HepG2 (cell line): Measurements from ENCODE around the gene HIPK4. TPM values are rescaled to one million over a fixed set of nuclear protein-coding genes. Genes with fewer than 3 reads are reported as not detected.

Experiments
- ATAC-seq: fragments of 200-7000 bp; cut with Tn5 transposase; 3 replicates; pipeline ENCODE4 v1.9.1; 2020; ENCODE audit warnings: mild to moderate bottlenecking, moderate library complexity
- BruUV-seq: library from RNA; stranded (reverse); fragments of 400-500 nt; replicated peaks from 2 replicates; lab custom pipeline; 2021; lab: Mats Ljungman, UMichigan
- CTCF ChIA-PET: fragments of 300-600 bp; formaldehyde crosslinking; extraction: SDS; loops from one replicate; lab custom pipeline; 2021; ENCODE audit warnings: low total read pairs, inconsistent platforms, low intra/inter-chr PET ratio; lab: Yijun Ruan, JAX
- POLR2A ChIA-PET: fragments of 350-600 bp; sonication (Branson Sonifier 250); formaldehyde crosslinking; loops from one replicate; lab custom pipeline; 2020; ENCODE audit warnings: antibody characterized with exemption, inconsistent platforms; lab: Yijun Ruan, JAX
- DNase-seq: peaks from one replicate; pipeline ENCODE4 v3.0.0-alpha.2; 2015; ENCODE audit warnings: low spot score
- FAIRE-seq: peaks from 3 replicates; lab custom pipeline; 2011; peaks lifted over from hg19 to GRCh38; lab: Jason Lieb, UNC
- H2AFZ ChIP-seq: one replicate; pipeline ENCODE4 v1.6.1; 2011; ENCODE audit warnings: low read length, inconsistent platforms
- H3K27ac ChIP-seq: fragments of 300-600 bp; 3 replicates; pipeline ENCODE4 v1.8.0; 2011; ENCODE audit warnings: mixed run types, mild to moderate bottlenecking, mixed read lengths, low read length, inconsistent platforms; ENCODE audit not compliant: insufficient read depth; ENCODE audit errors: extremely low read length
- H3K27me3 ChIP-seq, 2 experiments: fragments of 200-600 bp in 1 of 2; 2 replicates in 1 of 2; 3 replicates in 1 of 2; pipeline versions ENCODE4 v1.6.0 to v1.8.0; 2011; ENCODE audit warnings: low read length in 2 of 2, mild to moderate bottlenecking in 2 of 2, moderate library complexity in 2 of 2, inconsistent platforms in 1 of 2; ENCODE audit not compliant: insufficient read depth in 2 of 2, control insufficient read depth in 1 of 2
- H3K36me3 ChIP-seq, 2 experiments: fragments of 200-600 bp in 1 of 2; replicated peaks in 1 of 2; 2 replicates in 1 of 2; 3 replicates in 1 of 2; pipeline versions ENCODE4 v1.5.1 to v1.8.0; 2011; ENCODE audit warnings: low read length in 2 of 2, inconsistent platforms in 1 of 2; ENCODE audit not compliant: insufficient read depth in 2 of 2, control insufficient read depth in 1 of 2
- H3K4me1 ChIP-seq: 2 replicates; pipeline ENCODE4 v1.5.1; 2012; ENCODE audit warnings: low read length, inconsistent platforms; ENCODE audit not compliant: insufficient read depth
- H3K4me2 ChIP-seq: 2 replicates; pipeline ENCODE4 v1.6.0; 2011; ENCODE audit warnings: low read depth, low read length, inconsistent platforms
- H3K4me3 ChIP-seq, 3 experiments: fragments of 200-600 bp in 1 of 3; sonication (generic), shearing (Covaris generic) in 1 of 3; replicated peaks in 1 of 3; 2 replicates each; pipeline ENCODE4 v1.5.1; 2011 to 2016; ENCODE audit warnings: low read length in 3 of 3, inconsistent platforms in 2 of 3, low read depth in 2 of 3, mild to moderate bottlenecking in 2 of 3, control low read depth in 1 of 3, mixed read lengths in 1 of 3; ENCODE audit not compliant: insufficient read depth in 1 of 3
- H3K79me2 ChIP-seq: one replicate; pipeline ENCODE4 v1.6.1; 2011; ENCODE audit warnings: low read length, inconsistent platforms; ENCODE audit not compliant: insufficient read depth
- H3K9ac ChIP-seq: 2 replicates; pipeline ENCODE4 v1.6.0; 2011; ENCODE audit warnings: mild to moderate bottlenecking, low read depth, low read length, inconsistent platforms; ENCODE audit not compliant: insufficient read depth
- H3K9me3 ChIP-seq: 2 replicates; pipeline ENCODE4 v1.5.1; 2012; ENCODE audit warnings: mild to moderate bottlenecking, low read length
- H4K20me1 ChIP-seq: 2 replicates; pipeline ENCODE4 v1.6.0; 2011; ENCODE audit warnings: inconsistent platforms, mild to moderate bottlenecking, low read length, moderate library complexity; ENCODE audit not compliant: insufficient read depth
- CENPX ChIP-seq: sonication (generic); formaldehyde crosslinking; IDR thresholded peaks from 2 replicates; pipeline ENCODE4 v1.9.0; 2021; ENCODE audit warnings: mild to moderate bottlenecking, missing genetic modification reagents, moderate library complexity
- EP300 ChIP-seq, 3 experiments: sonication (generic) in 1 of 3; formaldehyde crosslinking in 1 of 3; IDR thresholded peaks; 2 replicates each; pipeline versions ENCODE4 v1.5.1 to v1.6.1; 2011 to 2020; ENCODE audit warnings: low read depth in 2 of 3, low read length in 2 of 3, borderline replicate concordance in 1 of 3, improper control_type of control experiment in 1 of 3, mild to moderate bottlenecking in 1 of 3, missing genetic modification reagents in 1 of 3, moderate library complexity in 1 of 3
- ETV6 ChIP-seq: sonication (generic); formaldehyde crosslinking; conservative IDR thresholded peaks from 2 replicates; pipeline ENCODE4 v1.4.0; 2020; ENCODE audit warnings: missing genetic modification reagents
- GPN1 ChIP-seq: sonication (generic); formaldehyde crosslinking; IDR thresholded peaks from 2 replicates; pipeline ENCODE4 v1.5.1; 2020; ENCODE audit warnings: missing genetic modification reagents, borderline replicate concordance
- HNRNPUL1 ChIP-seq: fragments of 200-400 bp; formaldehyde crosslinking; IDR thresholded peaks from 2 replicates; pipeline ENCODE4 v1.6.1; 2017; ENCODE audit warnings: low read depth, mild to moderate bottlenecking, low read length, moderate library complexity
- NBN ChIP-seq: fragments of 450-650 bp; conservative IDR thresholded peaks from 2 replicates; pipeline ENCODE4 v1.6.1; 2017
- SMAD1 ChIP-seq: sonication (generic); formaldehyde crosslinking; IDR thresholded peaks from 2 replicates; pipeline ENCODE4 v1.4.0; 2020; ENCODE audit warnings: missing genetic modification reagents, low read depth, mild to moderate bottlenecking, borderline replicate concordance
- SMC3 ChIP-seq: IDR thresholded peaks from 2 replicates; pipeline ENCODE4 v1.6.1; 2011; ENCODE audit warnings: low read length, improper control_type of control experiment
- SNRNP70 ChIP-seq: fragments of 200-400 bp; formaldehyde crosslinking; IDR thresholded peaks from 2 replicates; pipeline ENCODE4 v1.6.1; 2017; ENCODE audit warnings: mild to moderate bottlenecking, low read depth, low read length, moderate library complexity
- ZFP82 ChIP-seq: sonication (generic); formaldehyde crosslinking; IDR thresholded peaks from 2 replicates; pipeline ENCODE4 v1.5.1; 2020; ENCODE audit warnings: mild to moderate bottlenecking, missing genetic modification reagents, borderline replicate concordance
- WGBS: methylation state at CpG from one replicate; pipeline ENCODE4 v1.1.6; 2017; ENCODE audit warnings: low lambda C conversion rate; 5-methylcytosine and 5-hydroxymethylcytosine counted together
- in situ Hi-C: cut with HindIII; loops from 2 replicates; pipeline ENCODE4 v1.10.0; 2017; ENCODE audit warnings: low pct_unique_long_range_greater_than_20kb; ENCODE audit not compliant: extremely low pct_ligation_motif_present
- intact Hi-C: fragments of 100-400 bp; cut with micrococcal nuclease; formaldehyde crosslinking; loops from one replicate; pipeline ENCODE4 v1.10.0; 2022; ENCODE audit not compliant: unreplicated experiment
- polyA plus RNA-seq, 8 experiments: library from polyadenylated mRNA; depleted of rRNA in 3 of 8; stranded (reverse) in 7 of 8; unstranded in 1 of 8; fragments of >200 nt; fragmentation: Illumina TruSeq in 4 of 8; extraction: Trizol in 4 of 8; gene quantifications; 2 replicates each; pipeline versions ENCODE4 v1.2.1 to v1.2.3, GENCODE V29; 2011 to 2016; ENCODE audit warnings: low read depth in 4 of 8, missing spikeins in 1 of 8, mixed read lengths in 1 of 8; ENCODE audit not compliant: insufficient read depth in 1 of 8
- total RNA-seq, 5 experiments: library from RNA; depleted of rRNA; stranded (reverse); fragments of >200 nt; fragmentation: Illumina TruSeq; extraction: Trizol; gene quantifications; 2 replicates each; pipeline ENCODE4 v1.2.3, GENCODE V29; 2016; ENCODE audit warnings: low read depth in 1 of 5
- TF ChIP-seq, protein P1 (sequence below): sonication (generic); formaldehyde crosslinking; IDR thresholded peaks from 2 replicates; pipeline ENCODE4 v1.8.0; 2022; ENCODE audit warnings: missing genetic modification reagents, mild to moderate bottlenecking, moderate library complexity, borderline replicate concordance
- TF ChIP-seq, protein P2 (sequence below): sonication (generic); formaldehyde crosslinking; IDR thresholded peaks from 2 replicates; pipeline ENCODE4 v1.4.0; 2020; ENCODE audit warnings: missing genetic modification reagents
- TF ChIP-seq, protein P3 (sequence below): sonication (generic); formaldehyde crosslinking; IDR thresholded peaks from 2 replicates; pipeline ENCODE4 v1.4.0; 2020; ENCODE audit warnings: missing genetic modification reagents
- TF ChIP-seq, protein P4 (sequence below): IDR thresholded peaks from 2 replicates; pipeline ENCODE4 v1.6.1; 2012; ENCODE audit warnings: low read depth, low read length, improper control_type of control experiment

HIPK4 gene
- total and polyA plus RNA-seq, 2 of the 13 experiments (the other 11 are each of a cell fraction or from before 2014, with no cell fraction given) = 0.03 TPM; not detected in 1

DNA sequence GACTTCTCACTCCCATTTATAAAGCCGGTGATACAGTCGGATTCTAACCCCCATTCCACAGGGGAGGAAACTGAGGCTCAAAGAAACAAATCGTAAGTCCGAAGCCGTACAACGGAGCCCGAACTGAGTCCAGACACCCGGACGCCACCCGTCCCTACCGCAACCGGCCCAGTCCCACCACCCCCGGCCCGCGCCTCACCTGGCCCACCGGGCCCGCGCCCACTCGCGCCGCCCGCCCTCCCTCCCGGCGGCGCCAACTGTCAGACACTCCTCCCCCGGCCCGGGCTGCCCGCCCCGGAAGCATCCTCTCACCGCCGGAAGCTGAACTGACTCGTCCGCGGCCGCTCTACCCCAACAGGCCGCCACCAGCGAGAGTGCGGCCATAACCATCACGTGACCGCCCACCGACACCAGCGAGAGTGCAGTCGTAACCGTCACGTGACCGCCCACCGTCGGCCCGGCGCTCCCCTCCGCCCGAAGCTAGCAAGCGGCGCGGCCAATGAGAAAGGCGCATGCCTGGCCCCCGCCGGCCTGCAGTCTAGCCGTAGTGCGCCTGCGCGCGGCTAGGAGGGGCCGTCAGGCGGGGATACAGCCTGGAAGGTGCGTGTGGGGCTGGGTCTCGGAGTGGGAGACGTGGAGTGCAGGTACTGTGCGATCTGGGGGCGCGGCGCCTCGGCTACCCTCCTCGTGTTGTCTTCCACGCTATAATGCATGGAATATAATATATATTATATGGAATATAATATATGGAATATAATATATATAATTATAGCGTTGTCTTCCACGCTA, 41.7 kb downstream of the HIPK4 start, which contains the start of the genes C19orf47 and PLD3:
TSS of gene C19orf47 (minus strand) at position 273 of the 789 bp plus-strand sequence. CDS start 6,540 bp downstream, outside the sequence.
TSS of gene PLD3 (plus strand) at position 571 of the 789 bp plus-strand sequence. CDS start 17,789 bp downstream, outside the sequence.
- in situ Hi-C loops (no loop called here), intact Hi-C loops (loop anchor here (10.0 kb wide), 1 partner anchor 76 kb away; the partner anchor contains the start of gene SERTAD1)
- Histone ChIP-seq H3K27ac (peak within 1 kb of the TSS; percentile 57), H2AFZ (peak within 1 kb of the TSS; percentile 74), H3K27me3 (no peaks in the 10 kb centered on the region; a peak in 1 of 5 replicates), H3K36me3 (no peaks in the 10 kb centered on the region), H3K4me2 (peak within 1 kb of the TSS; percentile 100), H3K9ac (peak within 1 kb of the TSS; percentile 88), H4K20me1 (no peaks in the 10 kb centered on the region; the same call in 1 of the 2 replicates), H3K9me3 (no peaks in the 10 kb centered on the region), H3K4me3 (peak within 1 kb of the TSS; percentile 80 to 98 (median 92)), H3K79me2 (peaks cover 21% of the 10 kb centered on the region), H3K4me1 (peaks cover 16% of the 10 kb centered on the region)
- POLR2A ChIA-PET = interaction anchor here (0.6 to 1.5 kb wide), 16 partner anchors 9 to 1511 kb away, joined by 3 to 12 read pairs (median 3); partner anchors contain the start of genes BLVRB and SERTAD1
- BruUV-seq = no TSS peak
- ATAC-seq (peak; percentile 99), DNase-seq (peak; percentile 97), FAIRE-seq (peak; percentile 72)
- CTCF ChIA-PET = no interaction called here
- WGBS = under 1% methylated on average over 39 of the region's 77 CpGs
- TF ChIP-seq, protein P1, sequence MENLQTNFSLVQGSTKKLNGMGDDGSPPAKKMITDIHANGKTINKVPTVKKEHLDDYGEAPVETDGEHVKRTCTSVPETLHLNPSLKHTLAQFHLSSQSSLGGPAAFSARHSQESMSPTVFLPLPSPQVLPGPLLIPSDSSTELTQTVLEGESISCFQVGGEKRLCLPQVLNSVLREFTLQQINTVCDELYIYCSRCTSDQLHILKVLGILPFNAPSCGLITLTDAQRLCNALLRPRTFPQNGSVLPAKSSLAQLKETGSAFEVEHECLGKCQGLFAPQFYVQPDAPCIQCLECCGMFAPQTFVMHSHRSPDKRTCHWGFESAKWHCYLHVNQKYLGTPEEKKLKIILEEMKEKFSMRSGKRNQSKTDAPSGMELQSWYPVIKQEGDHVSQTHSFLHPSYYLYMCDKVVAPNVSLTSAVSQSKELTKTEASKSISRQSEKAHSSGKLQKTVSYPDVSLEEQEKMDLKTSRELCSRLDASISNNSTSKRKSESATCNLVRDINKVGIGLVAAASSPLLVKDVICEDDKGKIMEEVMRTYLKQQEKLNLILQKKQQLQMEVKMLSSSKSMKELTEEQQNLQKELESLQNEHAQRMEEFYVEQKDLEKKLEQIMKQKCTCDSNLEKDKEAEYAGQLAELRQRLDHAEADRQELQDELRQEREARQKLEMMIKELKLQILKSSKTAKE (CRISPR knock-in tag) = no peak; the same call in 1 of the 2 replicates
- TF ChIP-seq CENPX (no peak), SNRNP70 (no peak), NBN (no peak), EP300 (IDR thresholded peaks at IDR 0.05; ENCODE audit: low read depth in 2 of 2, low read length in 2 of 2) (peak in 1 of 2 experiments; percentile 26; a peak in 1 of 4 replicates), EP300 (CRISPR knock-in tag; IDR thresholded peaks at IDR 0.05; ENCODE audit: borderline replicate concordance) (no peak), ETV6 (no peak), HNRNPUL1 (peak; percentile 73; the same call in 1 of the 2 replicates), SMAD1 (peak; percentile 66; the same call in 1 of the 2 replicates), SMC3 (no peak), ZFP82 (CRISPR knock-in tag) (no peak), GPN1 (CRISPR knock-in tag) (no peak)
- TF ChIP-seq, protein P2, sequence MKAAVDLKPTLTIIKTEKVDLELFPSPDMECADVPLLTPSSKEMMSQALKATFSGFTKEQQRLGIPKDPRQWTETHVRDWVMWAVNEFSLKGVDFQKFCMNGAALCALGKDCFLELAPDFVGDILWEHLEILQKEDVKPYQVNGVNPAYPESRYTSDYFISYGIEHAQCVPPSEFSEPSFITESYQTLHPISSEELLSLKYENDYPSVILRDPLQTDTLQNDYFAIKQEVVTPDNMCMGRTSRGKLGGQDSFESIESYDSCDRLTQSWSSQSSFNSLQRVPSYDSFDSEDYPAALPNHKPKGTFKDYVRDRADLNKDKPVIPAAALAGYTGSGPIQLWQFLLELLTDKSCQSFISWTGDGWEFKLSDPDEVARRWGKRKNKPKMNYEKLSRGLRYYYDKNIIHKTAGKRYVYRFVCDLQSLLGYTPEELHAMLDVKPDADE (CRISPR knock-in tag) = no peak
- TF ChIP-seq, protein P3, sequence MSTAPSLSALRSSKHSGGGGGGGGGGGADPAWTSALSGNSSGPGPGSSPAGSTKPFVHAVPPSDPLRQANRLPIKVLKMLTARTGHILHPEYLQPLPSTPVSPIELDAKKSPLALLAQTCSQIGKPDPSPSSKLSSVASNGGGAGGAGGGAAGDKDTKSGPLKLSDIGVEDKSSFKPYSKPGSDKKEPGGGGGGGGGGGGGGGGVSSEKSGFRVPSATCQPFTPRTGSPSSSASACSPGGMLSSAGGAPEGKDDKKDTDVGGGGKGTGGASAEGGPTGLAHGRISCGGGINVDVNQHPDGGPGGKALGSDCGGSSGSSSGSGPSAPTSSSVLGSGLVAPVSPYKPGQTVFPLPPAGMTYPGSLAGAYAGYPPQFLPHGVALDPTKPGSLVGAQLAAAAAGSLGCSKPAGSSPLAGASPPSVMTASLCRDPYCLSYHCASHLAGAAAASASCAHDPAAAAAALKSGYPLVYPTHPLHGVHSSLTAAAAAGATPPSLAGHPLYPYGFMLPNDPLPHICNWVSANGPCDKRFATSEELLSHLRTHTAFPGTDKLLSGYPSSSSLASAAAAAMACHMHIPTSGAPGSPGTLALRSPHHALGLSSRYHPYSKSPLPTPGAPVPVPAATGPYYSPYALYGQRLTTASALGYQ = no peak
- TF ChIP-seq, protein P4, sequence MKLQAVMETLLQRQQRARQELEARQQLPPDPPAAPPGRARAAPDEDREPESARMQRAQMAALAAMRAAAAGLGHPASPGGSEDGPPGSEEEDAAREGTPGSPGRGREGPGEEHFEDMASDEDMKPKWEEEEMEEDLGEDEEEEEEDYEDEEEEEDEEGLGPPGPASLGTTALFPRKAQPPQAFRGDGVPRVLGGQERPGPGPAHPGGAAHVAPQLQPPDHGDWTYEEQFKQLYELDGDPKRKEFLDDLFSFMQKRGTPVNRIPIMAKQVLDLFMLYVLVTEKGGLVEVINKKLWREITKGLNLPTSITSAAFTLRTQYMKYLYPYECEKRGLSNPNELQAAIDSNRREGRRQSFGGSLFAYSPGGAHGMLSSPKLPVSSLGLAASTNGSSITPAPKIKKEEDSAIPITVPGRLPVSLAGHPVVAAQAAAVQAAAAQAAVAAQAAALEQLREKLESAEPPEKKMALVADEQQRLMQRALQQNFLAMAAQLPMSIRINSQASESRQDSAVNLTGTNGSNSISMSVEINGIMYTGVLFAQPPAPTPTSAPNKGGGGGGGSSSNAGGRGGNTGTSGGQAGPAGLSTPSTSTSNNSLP = no peak; the same call in 1 of the 2 replicates
